Activated T-helper 1 cell treated with Interleukin-2 at 50 U/mL for 16 hours (primary cell): ENCODE measurements around the gene GSG1L.
"Not testable (repeated sequence)": the region's sequence is repeated elsewhere in the genome, so short reads cannot be mapped to it uniquely, and the experiment has no call there.

Experiments used
- DNase-seq: peaks from one replicate; pipeline ENCODE4 v3.0.0-alpha.2; 2020; ENCODE audit warnings: low read depth

Gene GSG1L

GRCh38 chr16:27754788-27755690 lies 308.5 kb downstream of the GSG1L start:
- no peak for DNase-seq

GRCh38 chr16:27753563-27753962 lies 310.0 kb downstream of the GSG1L start:
- DNase-seq, result no peak

- no peak for DNase-seq
Observed at GRCh38 chr16:27752241-27752640, 311.3 kb downstream of the GSG1L start.

- no peak for DNase-seq
Observed at GRCh38 chr16:27751676-27752075, 311.8 kb downstream of the GSG1L start.

GRCh38 chr16:27751233-27751632 lies 312.3 kb downstream of the GSG1L start:
- no peak for DNase-seq

GRCh38 chr16:27749946-27750345 lies 313.6 kb downstream of the GSG1L start:
- no peak for DNase-seq

- DNase-seq, result no peak
Observed at GRCh38 chr16:27749547-27749875, 314.0 kb downstream of the GSG1L start.

- DNase-seq, result peak; percentile 10
Observed at GRCh38 chr16:27748868-27749546, 314.5 kb downstream of the GSG1L start.

GRCh38 chr16:27747946-27748345 lies 315.6 kb downstream of the GSG1L start:
- DNase-seq, result no peak

GRCh38 chr16:27746076-27746855 lies 317.2 kb downstream of the GSG1L start:
- no peak for DNase-seq

GRCh38 chr16:27745348-27745747 lies 318.2 kb downstream of the GSG1L start:
- no peak for DNase-seq

GRCh38 chr16:27743963-27744362 lies 319.6 kb downstream of the GSG1L start:
- no peak for DNase-seq

GRCh38 chr16:27743001-27743400 lies 320.5 kb downstream of the GSG1L start:
- not testable (repeated sequence) for DNase-seq

GRCh38 chr16:27742333-27742732 lies 321.2 kb downstream of the GSG1L start:
- no peak for DNase-seq

- DNase-seq, result no peak
Observed at GRCh38 chr16:27740496-27741201, 322.9 kb downstream of the GSG1L start.

GRCh38 chr16:27739606-27740357 lies 323.7 kb downstream of the GSG1L start:
- no peak for DNase-seq

- no peak for DNase-seq
Observed at GRCh38 chr16:27738596-27738995, 324.9 kb downstream of the GSG1L start.
